Inferior parietal cortex (tissue), 1 donor: ENCODE results near the gene UBTF.

Source experiments
- DNase-seq: peaks from one replicate; pipeline ENCODE4 v3.0.0-alpha.2; 2016; ENCODE audit errors: extremely low spot score

Gene UBTF

GRCh38 chr17:44171931-44172455 is 47.5 kb downstream of the UBTF start:
- DNase-seq: no peak

- no peak for DNase-seq
Observed at GRCh38 chr17:44170499-44171201, 48.8 kb downstream of the UBTF start, which contains the start of gene ASB16. Gene ASB16, plus strand, starts transcription at chr17:44170704. Its CDS starts 86 bp downstream, at chr17:44170790.

GRCh38 chr17:44170135-44170498 is 49.4 kb downstream of the UBTF start:
- DNase-seq: no peak

GRCh38 chr17:44167181-44167861 is 52.2 kb downstream of the UBTF start:
- no peak for DNase-seq

- DNase-seq: no peak
Observed at GRCh38 chr17:44164476-44164875, 55.0 kb downstream of the UBTF start.

- DNase-seq: no peak
Observed at GRCh38 chr17:44159519-44160210, 59.8 kb downstream of the UBTF start.

- DNase-seq: no peak
Observed at GRCh38 chr17:44155488-44155887, 64.0 kb downstream of the UBTF start.
